ENCODE data around the gene LSR. TPM values are rescaled to one million over a fixed set of nuclear protein-coding genes. Genes with fewer than 3 reads are reported as not detected.
"Not testable (repeated sequence)": the region's sequence is repeated elsewhere in the genome, so short reads cannot be mapped to it uniquely, and the experiment has no call there.

Gene LSR
- total RNA-seq, 2 donors from 2014 or later = 10.3 to 41.0 TPM

DNA sequence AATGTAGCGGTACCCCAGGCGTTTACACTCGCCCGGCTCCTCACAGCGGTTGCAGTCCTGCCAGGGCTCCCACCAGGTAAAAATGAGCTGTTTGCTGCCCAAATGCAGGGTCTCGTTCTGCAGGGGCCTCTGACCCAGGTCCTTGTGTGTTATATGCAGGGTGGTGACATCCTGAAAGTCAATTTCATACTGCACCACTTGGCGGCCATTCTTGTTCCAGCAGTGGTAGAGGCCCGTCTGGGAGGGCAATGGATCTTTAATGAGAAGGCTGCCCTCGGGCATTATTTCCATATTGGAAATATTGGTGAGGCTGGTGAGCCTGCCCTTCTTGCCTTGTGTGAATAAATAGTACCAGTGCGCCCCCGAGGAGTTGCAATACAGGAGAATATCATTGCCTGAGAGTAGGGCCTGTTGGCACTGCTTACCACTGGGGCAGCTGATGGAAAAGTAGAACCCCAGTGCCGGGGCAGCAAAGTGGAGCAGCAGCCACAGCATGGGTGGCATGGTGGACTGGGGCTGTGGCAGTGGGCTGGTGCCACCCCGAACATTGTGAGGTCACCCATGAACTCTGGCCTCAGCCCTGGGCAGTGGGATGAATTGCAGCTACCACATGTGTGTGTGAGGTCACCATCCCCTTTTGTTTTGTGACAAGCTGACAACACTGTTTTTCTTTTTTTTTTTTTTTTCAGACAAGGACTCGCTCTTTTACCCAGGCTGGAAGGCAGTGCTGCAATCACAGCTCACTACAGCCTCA, 20.4 kb upstream of the LSR start, which contains the start of gene FAM187B:
FAM187B (minus strand) TSS at position 563 of the 754 bp plus-strand sequence; CDS start at position 504, 59 bp downstream.
- ATAC-seq (no peak), DNase-seq (ENCODE audit: low spot score in 2 of 2) (peak in 1 of 2 donors; percentile 25)
- no peaks in the 10 kb centered on the region for H3K36me3 Mint-ChIP-seq
- peak within 1 kb of the TSS; percentile 48 for H3K27ac Mint-ChIP-seq
- no peaks in the 10 kb centered on the region for H3K9me3 Mint-ChIP-seq

DNA sequence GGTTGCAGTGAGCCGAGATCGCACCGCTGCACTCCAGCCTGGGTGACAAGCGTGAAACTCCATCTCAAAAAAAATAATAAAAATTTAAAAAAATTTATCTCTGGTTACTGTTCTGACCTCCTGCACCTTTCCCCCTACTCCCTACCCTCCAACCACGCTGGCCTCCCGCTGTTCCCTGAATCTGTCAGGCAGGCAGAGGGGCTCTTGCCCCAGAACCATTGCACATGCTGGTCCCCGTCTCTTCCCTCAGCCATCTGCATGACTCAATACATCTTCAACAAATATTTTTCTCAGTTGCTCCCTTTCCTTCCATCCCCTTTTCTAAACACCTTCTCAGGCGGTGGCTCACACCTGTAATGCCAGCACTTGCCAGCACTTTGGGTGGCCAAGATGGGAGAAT, 19.2 kb upstream of the LSR start:
- ATAC-seq = no peak

DNA sequence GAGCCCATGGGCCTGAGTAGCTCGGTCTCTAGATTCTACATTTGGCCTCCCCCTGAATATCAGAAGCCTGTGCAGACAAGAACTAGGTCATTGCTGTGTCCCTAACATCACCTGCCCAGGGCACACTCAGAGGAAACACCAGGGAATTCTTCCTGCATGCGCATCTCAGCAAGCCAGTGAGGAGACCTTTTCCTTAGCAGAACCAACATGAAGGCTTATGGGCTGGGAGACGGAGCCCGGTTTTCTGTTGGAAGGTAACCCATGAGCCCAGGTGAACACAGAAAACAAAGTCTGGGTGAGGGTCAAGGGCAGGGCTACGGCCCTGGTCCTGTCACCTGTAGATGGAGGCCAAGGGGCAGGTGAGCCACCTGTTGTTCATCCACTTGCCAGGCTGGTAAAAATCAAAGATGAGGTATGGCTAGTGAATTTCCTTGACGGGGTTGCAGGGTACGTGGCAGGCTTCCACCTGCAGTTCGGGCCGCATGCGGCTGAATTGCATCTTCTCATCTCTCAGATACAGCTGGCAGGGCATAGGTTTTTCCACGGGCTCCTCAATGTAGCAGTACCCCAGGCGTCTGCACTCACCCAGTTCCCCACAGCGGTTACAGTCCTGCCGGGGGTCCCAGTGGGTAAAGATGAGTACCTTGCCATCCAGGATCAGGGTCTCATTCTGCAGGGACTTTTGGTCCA, 16.7 kb upstream of the LSR start:
- Mint-ChIP-seq H3K27ac (no peak overlapping the region), H3K9me3 (peaks cover 0 to 4% of the 10 kb centered on the region in 2 donors), H3K36me3 (peaks cover 0 to 13% of the 10 kb centered on the region in 2 donors)
- ATAC-seq (no peak), DNase-seq (ENCODE audit: low spot score in 2 of 2) (peak in 1 of 2 donors; percentile 35)

More for the DNA sequence above, 19.2 kb upstream of the LSR start:
- DNase-seq (ENCODE audit: low spot score in 2 of 2) = peak in 1 of 2 donors; percentile 16
- Mint-ChIP-seq H3K36me3 (peaks cover 0 to 6% of the 10 kb centered on the region in 2 donors), H3K27ac (peak overlapping the region in 1 of 2 donors; percentile 48), H3K9me3 (peaks cover 0 to 4% of the 10 kb centered on the region in 2 donors)

DNA sequence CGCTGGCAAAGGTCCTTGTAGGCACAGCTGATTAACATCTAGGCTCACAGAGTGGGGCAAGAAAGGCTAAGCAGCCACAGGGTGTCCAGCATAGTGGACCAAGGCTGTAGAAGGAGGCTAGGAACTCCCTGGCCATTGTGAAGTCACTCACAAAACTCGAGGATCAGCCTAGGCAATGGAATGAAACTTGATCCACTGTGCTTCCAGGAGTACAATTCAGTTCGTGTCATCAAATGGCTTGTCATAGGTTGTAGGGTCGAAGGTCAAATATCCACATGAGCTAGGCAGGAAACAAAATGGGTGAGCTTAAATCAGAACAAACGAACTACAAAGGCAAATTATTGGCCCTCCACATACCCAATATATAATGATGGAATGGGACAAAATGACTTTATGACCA, 15.9 kb upstream of the LSR start:
- no peak for ATAC-seq
- peaks cover 0 to 4% of the 10 kb centered on the region in 2 donors for H3K9me3 Mint-ChIP-seq
- no peak overlapping the region for H3K27ac Mint-ChIP-seq
- H3K36me3 Mint-ChIP-seq = peaks cover 0 to 13% of the 10 kb centered on the region in 2 donors
- peak in 1 of 2 donors; percentile 7 for DNase-seq (ENCODE audit: low spot score in 2 of 2)

DNA sequence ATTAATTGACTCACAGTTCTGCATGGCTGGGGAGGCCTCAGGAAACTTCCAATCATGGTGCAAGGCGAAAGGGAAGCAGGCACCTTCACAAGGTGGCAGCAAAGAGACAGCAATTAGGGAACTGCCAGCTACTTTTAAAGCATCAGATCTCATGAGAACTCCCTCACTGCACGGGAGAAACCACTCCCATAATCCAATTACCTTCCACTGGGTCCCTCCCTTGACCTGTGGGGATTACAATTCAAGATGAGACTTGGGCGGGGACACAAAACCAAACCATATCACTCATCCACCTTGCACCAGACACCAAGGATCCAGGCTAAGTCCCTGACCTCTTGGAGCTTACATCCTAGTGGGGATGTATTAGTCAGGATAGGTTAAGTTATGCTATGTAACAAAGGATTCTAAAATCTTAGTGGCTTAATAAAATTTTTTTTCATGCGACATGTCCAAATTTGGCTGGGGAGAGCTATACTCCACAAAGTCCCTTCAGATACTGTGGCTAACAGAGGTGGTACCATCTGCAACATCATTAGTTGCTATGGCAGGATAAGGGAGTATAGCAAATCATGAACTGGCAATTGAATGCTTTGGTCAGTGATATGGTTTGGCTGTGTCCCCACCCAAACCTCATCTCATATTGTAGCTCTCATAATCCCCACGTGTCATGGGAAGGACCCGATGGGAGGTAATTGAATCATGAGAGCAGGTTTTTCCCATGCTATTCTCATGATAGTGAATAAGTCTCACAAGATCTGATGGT, 12.0 kb upstream of the LSR start:
- Mint-ChIP-seq H3K27ac (no peak overlapping the region), H3K9me3 (peaks cover 8 to 23% of the 10 kb centered on the region in 2 donors), H3K36me3 (peaks cover 10 to 38% of the 10 kb centered on the region in 2 donors)
- ATAC-seq (peak in 1 of 2 donors; percentile 26), DNase-seq (ENCODE audit: low spot score in 2 of 2) (peak in 1 of 2 donors; percentile 52)

DNA sequence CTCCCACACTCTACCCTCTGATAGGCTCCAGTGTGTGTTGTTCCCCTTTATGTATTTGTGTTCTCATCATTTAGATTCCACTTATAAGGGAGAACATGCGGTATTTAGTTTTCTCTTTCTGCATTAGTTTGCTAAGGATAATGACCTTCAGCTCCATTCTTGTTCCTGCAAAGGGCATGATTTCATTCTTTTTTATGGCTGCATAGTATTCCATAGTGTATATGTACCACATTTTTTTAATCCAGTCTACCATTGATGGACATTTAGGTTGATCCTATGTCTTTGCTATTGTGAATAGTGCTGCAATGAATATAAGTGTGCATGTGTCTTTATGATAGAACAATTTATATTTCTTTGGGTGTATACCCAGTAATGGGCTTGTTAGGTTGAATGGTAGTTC, 9.2 kb upstream of the LSR start:
- H3K36me3 Mint-ChIP-seq = peaks cover 14 to 46% of the 10 kb centered on the region in 2 donors
- DNase-seq (ENCODE audit: low spot score in 2 of 2); ATAC-seq: not testable (repeated sequence)
- H3K27ac Mint-ChIP-seq = peak overlapping the region in 1 of 2 donors; percentile 67
- peaks cover 10 to 31% of the 10 kb centered on the region in 2 donors for H3K9me3 Mint-ChIP-seq

DNA sequence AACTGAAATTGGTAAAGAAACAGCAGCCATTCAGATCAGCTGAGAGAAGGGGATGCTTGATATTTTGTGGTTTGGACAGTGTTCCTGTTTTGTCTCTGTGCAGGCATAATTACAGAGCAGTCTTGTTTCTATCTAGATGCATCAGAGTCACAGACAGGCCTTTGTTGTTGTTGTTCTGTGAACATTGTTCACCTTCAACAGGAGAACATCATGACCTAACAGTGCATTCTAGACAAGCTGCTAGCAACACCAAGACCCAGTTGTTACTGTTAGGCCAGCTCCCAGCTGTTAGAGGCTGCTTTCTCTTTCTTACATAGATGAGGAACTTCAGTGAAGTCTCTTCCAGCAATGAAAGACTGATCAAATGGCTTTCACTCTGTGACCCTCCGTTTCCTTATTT, 8.5 kb upstream of the LSR start:
- H3K9me3 Mint-ChIP-seq = peaks cover 12 to 34% of the 10 kb centered on the region in 2 donors
- H3K36me3 Mint-ChIP-seq = peaks cover 14 to 44% of the 10 kb centered on the region in 2 donors
- peak overlapping the region in 1 of 2 donors; percentile 67 for H3K27ac Mint-ChIP-seq
- DNase-seq (ENCODE audit: low spot score in 2 of 2) (no peak), ATAC-seq (peak; percentile 60 to 87)

DNA sequence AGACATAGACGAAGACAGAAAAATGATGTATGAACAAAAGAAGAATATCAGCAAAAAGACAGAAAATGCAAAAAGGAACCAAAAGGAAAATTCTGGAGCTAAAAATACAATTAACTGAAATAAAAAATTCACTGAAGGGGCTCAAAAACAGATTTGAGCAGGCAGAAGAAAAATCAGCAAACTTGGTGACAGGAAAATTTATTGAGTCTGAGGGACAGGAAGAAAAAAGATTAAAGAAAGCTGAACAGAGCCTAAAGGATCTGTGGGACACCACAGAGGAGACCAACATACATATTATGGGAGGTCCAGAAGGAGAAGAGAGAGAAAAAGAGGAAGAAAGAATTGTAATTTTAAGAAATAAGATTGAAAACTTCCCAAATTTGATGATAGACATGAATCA, 7.4 kb upstream of the LSR start:
- Mint-ChIP-seq H3K9me3 (peaks cover 12 to 34% of the 10 kb centered on the region in 2 donors), H3K27ac (no peak overlapping the region), H3K36me3 (peaks cover 14 to 43% of the 10 kb centered on the region in 2 donors)
- DNase-seq (ENCODE audit: low spot score in 2 of 2) (no peak), ATAC-seq (no peak)

DNA sequence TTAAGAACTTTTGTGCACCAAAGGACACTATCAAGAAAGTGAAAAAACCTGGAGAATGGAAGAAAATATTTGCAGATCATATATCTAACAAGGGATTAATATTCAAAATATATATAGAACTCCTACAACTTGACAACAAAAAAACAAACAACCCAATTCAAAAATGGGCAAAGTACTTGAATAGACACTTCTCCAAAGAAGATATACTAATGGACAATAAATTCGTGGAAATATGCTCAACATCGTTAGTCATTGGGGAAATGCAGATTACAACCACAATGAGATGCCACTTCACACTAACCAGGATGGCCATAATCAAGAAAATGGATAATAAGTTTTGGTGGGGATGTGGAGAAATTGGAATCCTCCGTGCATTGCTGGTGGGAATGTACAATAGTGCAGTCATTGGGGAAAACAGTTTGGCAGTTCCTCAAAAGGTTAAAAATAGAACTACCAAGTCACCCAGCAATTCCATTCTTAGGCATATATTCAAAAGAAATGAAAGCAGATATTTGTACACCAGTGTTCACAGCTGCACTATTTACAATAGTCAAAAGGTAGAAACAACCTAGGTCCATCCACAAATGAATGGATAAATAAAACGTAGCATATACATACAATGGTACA, 2.2 kb upstream of the LSR start:
- Mint-ChIP-seq H3K9me3 (peaks cover 5 to 18% of the 10 kb centered on the region in 2 donors), H3K27ac (no peak overlapping the region), H3K36me3 (peaks cover 12 to 50% of the 10 kb centered on the region in 2 donors)
- ATAC-seq = no peak
- DNase-seq (ENCODE audit: low spot score in 2 of 2) = no peak

DNA sequence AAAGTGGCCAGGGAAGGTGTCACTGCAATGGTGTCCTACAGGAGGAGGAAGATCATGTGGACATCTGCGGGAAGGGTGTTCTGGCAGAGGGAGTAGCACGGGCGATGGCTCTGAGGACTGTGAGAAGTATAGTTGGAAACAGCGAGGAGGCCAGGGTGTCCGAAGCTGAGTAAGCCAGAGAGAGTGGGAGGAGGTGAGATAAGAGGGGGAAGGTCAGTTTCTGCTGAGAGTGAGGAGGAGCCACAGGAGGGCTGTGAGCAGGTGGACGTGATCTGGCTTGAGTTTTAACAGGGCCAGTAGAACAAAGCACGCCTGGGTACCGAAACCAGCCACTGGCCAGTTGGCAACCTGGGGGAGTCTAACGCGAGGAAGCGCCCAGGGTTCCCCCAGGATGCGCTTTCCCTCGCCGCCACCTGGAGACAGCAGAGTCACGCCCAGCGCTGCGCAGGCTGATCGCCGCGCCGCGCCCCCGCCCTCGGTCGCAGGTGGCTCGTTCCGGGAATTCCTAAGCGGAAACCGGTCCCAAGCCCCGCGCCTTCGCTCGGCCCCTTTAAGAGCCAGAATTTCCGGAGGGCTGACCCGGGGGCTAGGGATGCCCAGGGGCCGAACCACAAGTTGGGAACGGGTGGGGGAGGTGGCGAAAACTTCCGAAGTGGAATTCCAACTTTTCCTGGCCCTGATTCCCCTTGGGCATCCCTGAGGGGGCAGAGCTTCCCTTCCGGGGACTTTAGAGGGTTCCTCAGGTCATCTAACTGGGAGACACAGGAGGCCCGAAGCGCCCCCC, 1.1 kb upstream of the LSR start:
- peak overlapping the region; percentile 62 to 63 for H3K27ac Mint-ChIP-seq
- peak; percentile 53 to 71 for DNase-seq (ENCODE audit: low spot score in 2 of 2)
- ATAC-seq = peak; percentile 52 to 75

DNA sequence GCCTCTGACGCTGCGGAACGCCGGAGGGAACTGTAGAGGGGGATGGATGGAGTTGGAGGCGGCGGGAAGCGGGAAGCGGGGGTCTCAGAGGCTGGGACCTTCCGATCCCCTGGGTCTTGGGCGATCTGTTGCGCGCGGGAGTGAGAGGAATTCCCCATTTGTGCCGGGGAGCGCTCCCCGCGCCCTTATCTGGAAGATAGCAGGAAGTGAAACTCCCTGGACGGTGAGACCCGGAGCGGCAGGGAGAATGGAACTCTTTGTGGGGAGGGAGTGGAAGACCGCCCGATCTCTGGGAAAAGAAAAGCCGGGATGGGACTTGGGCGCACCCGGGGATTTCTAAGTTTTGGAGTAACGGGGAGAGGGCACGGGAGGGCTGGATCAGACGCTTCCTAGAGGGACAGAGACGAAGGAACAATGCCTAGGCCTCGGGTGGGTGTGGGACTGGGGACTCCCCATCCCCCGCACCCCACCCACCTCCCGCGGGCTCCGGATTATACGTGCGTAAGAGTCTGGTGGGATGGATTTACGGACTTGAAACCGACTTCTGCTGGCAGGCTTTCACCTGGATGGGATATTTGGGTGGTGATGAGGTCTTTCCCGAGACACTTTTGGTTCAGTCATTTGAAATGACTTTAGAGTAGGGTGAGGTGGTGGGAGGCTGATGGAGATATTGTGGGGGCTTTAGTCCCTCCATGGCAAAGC, 495 bp downstream of the LSR start:
- DNase-seq (ENCODE audit: low spot score in 2 of 2) = peak in 1 of 2 donors; percentile 57
- Mint-ChIP-seq H3K36me3 (peaks cover 8 to 37% of the 10 kb centered on the region in 2 donors), H3K27ac (peak overlapping the region; percentile 63 to 94), H3K9me3 (peaks cover 5% of the 10 kb centered on the region in 2 donors)
- ATAC-seq = no peak

More for the DNA sequence above, 1.1 kb upstream of the LSR start:
- peaks cover 12 to 44% of the 10 kb centered on the region in 2 donors for H3K36me3 Mint-ChIP-seq
- H3K9me3 Mint-ChIP-seq = peaks cover 5 to 12% of the 10 kb centered on the region in 2 donors

DNA sequence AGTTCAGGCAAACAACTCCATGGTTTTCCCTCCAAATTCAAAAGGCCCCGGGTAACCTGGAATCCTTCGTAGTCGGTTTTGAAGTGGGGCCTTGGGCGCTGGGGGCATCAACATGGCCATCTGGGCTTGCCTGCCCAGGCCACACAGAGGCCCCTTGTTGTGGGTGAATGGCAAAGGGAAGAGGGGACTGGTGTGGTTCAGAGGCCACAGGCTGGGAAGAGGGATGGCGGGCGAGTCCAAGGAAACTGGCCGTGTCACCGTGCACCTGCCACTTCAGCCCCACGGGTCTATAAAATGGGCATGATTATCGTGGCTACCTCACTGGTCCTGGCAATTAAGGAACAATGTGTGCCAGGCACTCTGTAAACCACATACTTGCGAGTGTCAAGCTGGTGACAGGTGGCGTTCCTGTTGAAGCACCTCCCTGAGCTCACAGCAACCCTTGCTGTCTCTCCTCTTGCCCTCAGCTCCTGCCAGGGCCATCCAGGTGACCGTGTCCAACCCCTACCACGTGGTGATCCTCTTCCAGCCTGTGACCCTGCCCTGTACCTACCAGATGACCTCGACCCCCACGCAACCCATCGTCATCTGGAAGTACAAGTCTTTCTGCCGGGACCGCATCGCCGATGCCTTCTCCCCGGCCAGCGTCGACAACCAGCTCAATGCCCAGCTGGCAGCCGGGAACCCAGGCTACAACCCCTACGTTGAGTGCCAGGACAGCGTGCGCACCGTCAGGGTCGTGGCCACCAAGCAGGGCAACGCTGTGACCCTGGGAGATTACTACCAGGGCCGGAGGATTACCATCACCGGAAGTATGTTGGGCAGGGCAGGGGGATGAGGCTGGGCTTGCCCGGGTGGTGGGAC, 1.3 kb downstream of the LSR start:
- DNase-seq (ENCODE audit: low spot score in 2 of 2) = peak in 1 of 2 donors; percentile 52
- no peak for ATAC-seq
- peak overlapping the region; percentile 63 to 94 for H3K27ac Mint-ChIP-seq
- H3K9me3 Mint-ChIP-seq = no peaks in the 10 kb centered on the region
- H3K36me3 Mint-ChIP-seq = peaks cover 8 to 38% of the 10 kb centered on the region in 2 donors

DNA sequence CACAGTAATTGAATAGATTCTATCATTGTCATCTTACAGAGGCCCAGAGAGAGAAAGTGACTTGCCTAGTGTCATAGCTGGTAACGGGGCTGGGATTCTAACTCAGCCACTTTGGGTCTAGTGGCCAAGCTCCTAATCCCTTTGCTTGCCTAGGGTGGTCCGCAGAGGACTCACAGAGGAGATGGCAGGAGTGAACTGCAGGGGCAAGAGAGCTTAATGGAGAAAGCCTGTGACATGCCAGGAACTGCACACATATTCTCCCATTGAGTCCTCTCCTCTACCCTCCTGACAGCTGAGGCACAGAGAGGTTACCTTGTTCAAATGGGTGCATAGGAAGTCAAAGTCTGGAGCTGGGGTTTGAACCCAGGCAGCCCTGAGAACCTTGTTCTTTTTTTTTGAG, 2.7 kb downstream of the LSR start:
- no peak overlapping the region for H3K27ac Mint-ChIP-seq

More for the DNA sequence above, 2.7 kb downstream of the LSR start:
- H3K36me3 Mint-ChIP-seq = peaks cover 8 to 45% of the 10 kb centered on the region in 2 donors
- DNase-seq (ENCODE audit: low spot score in 2 of 2) = no peak
- H3K9me3 Mint-ChIP-seq = no peaks in the 10 kb centered on the region
- ATAC-seq = no peak

All from activated naive CD4-positive, alpha-beta T cell treated with anti-CD3 and anti-CD28 coated beads, Interleukin-2, amount 50 U/mL, for 72 hours (primary cell).